HG03575 (cell line): ENCODE data around the gene VIPAS39.

ENCODE experiments used
- ATAC-seq: cut with Tn5 transposase; IDR thresholded peaks from one replicate; pipeline ENCODE4 v1.9.1; 2021; ENCODE audit not compliant: unreplicated experiment, insufficient number of reproducible peaks, low FRiP score; ENCODE audit errors: extremely low read depth

VIPAS39 gene

GRCh38 chr14:77474479-77475177 is 17.2 kb upstream of the VIPAS39 start:
- ATAC-seq, result no peak

- ATAC-seq, result no peak
Measured at GRCh38 chr14:77473921-77474320, 16.5 kb upstream of the VIPAS39 start.

- no peak for ATAC-seq
Measured at GRCh38 chr14:77470224-77470870, 12.9 kb upstream of the VIPAS39 start.

GRCh38 chr14:77469539-77469938 is 12.1 kb upstream of the VIPAS39 start:
- ATAC-seq, result no peak

- ATAC-seq, result no peak
Measured at GRCh38 chr14:77469067-77469505, 11.7 kb upstream of the VIPAS39 start.

- no peak for ATAC-seq
Measured at GRCh38 chr14:77467801-77468200, 10.4 kb upstream of the VIPAS39 start.

- ATAC-seq, result no peak
Measured at GRCh38 chr14:77459072-77459723, 1.8 kb upstream of the VIPAS39 start.

- no peak for ATAC-seq
Measured at GRCh38 chr14:77458249-77458950, 999 bp upstream of the VIPAS39 start.

- ATAC-seq, result no peak
Measured at GRCh38 chr14:77457115-77457521, 283 bp downstream of the VIPAS39 start.

GRCh38 chr14:77455966-77456640 is 1.3 kb downstream of the VIPAS39 start:
- ATAC-seq, result no peak

GRCh38 chr14:77442196-77442595 is 15.2 kb downstream of the VIPAS39 start:
- no peak for ATAC-seq

GRCh38 chr14:77439861-77440260 is 17.5 kb downstream of the VIPAS39 start:
- ATAC-seq, result no peak

GRCh38 chr14:77438596-77438995 is 18.8 kb downstream of the VIPAS39 start:
- ATAC-seq, result no peak

- ATAC-seq, result no peak
Measured at GRCh38 chr14:77436042-77436441, 21.4 kb downstream of the VIPAS39 start.

- ATAC-seq, result no peak
Measured at GRCh38 chr14:77426396-77426795, 31.0 kb downstream of the VIPAS39 start.

- no peak for ATAC-seq
Measured at GRCh38 chr14:77424862-77425261, 32.5 kb downstream of the VIPAS39 start.

GRCh38 chr14:77423423-77423822 is 34.0 kb downstream of the VIPAS39 start, which contains the start of gene NOXRED1:
NOXRED1 (minus strand) TSS chr14:77423523; CDS start chr14:77422889, 634 bp downstream.
- no peak for ATAC-seq

GRCh38 chr14:77421201-77421600 is 36.2 kb downstream of the VIPAS39 start:
- no peak for ATAC-seq

GRCh38 chr14:77416836-77417235 is 40.6 kb downstream of the VIPAS39 start:
- ATAC-seq, result no peak
